Right atrium auricular region (tissue), 2 donors: ENCODE measurements around the gene RABEP2. TPM values are rescaled to one million over a fixed set of nuclear protein-coding genes. Genes with fewer than 3 reads are reported as not detected.

ENCODE experiments used
- DNase-seq: peaks from one replicate; pipeline ENCODE4 v3.0.0-alpha.2; 2019; ENCODE audit warnings: low spot score
- H3K27ac ChIP-seq, 2 donors: fragments of 200-600 bp; sonication (generic); 1 replicate in 1 of 2; 2 replicates in 1 of 2; pipeline ENCODE4 v1.5.1; 2016 to 2019
- H3K27me3 ChIP-seq, 2 donors: fragments of 200-600 bp; sonication (generic); one replicate each; pipeline versions ENCODE4 v1.5.1 to v1.6.0; 2017 to 2019
- H3K36me3 ChIP-seq: fragments of 200-600 bp; sonication (generic); one replicate; pipeline ENCODE4 v1.5.1; 2016
- H3K4me1 ChIP-seq, 2 donors: fragments of 200-600 bp; sonication (generic); one replicate each; pipeline versions ENCODE4 v1.5.1 to v1.6.0; 2017 to 2019
- H3K4me3 ChIP-seq, 2 donors: fragments of 200-600 bp; sonication (generic); 1 replicate in 1 of 2; 2 replicates in 1 of 2; pipeline ENCODE4 v1.5.1; 2017 to 2019; ENCODE audit warnings: mild to moderate bottlenecking in 1 of 2, moderate library complexity in 1 of 2
- H3K9me3 ChIP-seq, 2 donors: fragments of 200-600 bp; sonication (generic); one replicate each; pipeline ENCODE4 v1.5.1; 2019
- CTCF ChIP-seq, 2 donors: fragments of 200-600 bp; sonication (generic); IDR thresholded peaks; one replicate each; pipeline ENCODE4 v1.5.1; 2019; ENCODE audit warnings: antibody characterized with exemption in 2 of 2
- total RNA-seq, 2 donors: library from RNA; depleted of rRNA; stranded (reverse); fragments of >200 nt; gene quantifications; one replicate each; pipeline ENCODE4 v1.1.0, GENCODE V29; 2016

The RABEP2 gene
- total RNA-seq, 2 donors from 2014 or later, result 18.2 to 22.5 TPM

- H3K4me3 ChIP-seq, result peak overlapping the region in 1 of 2 donors; percentile 34
- H3K36me3 ChIP-seq, result no peaks in the 10 kb centered on the region
- H3K27ac ChIP-seq, result no peak overlapping the region
- H3K9me3 ChIP-seq, result no peaks in the 10 kb centered on the region
- H3K27me3 ChIP-seq, result no peaks in the 10 kb centered on the region
- DNase-seq, result peak; percentile 80
- H3K4me1 ChIP-seq, result no peaks in the 10 kb centered on the region
- TF ChIP-seq CTCF (IDR thresholded peaks at IDR 0.05), result no peak
Observed at GRCh38 chr16:28935924-28936783, 11.1 kb upstream of the RABEP2 start.

DNA sequence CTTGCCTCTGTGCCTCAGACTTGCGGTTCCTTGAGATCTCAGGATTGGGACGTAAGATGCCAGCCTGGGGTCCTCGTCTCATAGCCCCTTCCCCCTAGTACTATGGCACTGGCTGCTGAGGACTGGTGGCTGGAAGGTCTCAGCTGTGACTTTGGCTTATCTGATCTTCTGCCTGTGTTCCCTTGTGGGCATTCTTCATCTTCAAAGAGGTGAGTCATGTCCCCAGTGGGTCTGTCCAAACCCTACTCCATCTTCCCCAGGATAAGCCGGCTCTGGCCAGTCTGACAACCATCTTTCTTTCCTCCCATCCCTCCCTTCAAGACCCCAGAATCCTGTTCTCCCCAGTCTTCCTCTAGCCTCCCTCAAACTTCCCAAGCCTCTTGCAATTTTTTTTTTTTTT lies 10.3 kb upstream of the RABEP2 start:
- H3K4me1 ChIP-seq, result no peaks in the 10 kb centered on the region
- H3K4me3 ChIP-seq, result no peak overlapping the region
- H3K9me3 ChIP-seq, result no peaks in the 10 kb centered on the region
- H3K27ac ChIP-seq, result no peak overlapping the region
- no peaks in the 10 kb centered on the region for H3K27me3 ChIP-seq
- DNase-seq, result no peak
- no peaks in the 10 kb centered on the region for H3K36me3 ChIP-seq
- no peak for TF ChIP-seq CTCF (IDR thresholded peaks at IDR 0.05)

DNA sequence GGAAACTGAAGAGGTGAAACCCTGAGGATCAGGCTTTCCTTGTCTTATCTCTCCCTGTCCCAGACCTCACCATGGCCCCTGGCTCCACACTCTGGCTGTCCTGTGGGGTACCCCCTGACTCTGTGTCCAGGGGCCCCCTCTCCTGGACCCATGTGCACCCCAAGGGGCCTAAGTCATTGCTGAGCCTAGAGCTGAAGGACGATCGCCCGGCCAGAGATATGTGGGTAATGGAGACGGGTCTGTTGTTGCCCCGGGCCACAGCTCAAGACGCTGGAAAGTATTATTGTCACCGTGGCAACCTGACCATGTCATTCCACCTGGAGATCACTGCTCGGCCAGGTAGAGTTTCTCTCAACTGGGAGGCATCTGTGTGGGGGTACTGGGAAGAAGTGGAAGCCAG lies 8.1 kb upstream of the RABEP2 start:
- Histone ChIP-seq H3K27ac (no peak overlapping the region), H3K4me1 (no peaks in the 10 kb centered on the region), H3K4me3 (no peak overlapping the region), H3K27me3 (no peaks in the 10 kb centered on the region), H3K36me3 (no peaks in the 10 kb centered on the region), H3K9me3 (no peaks in the 10 kb centered on the region)
- TF ChIP-seq CTCF (IDR thresholded peaks at IDR 0.05), result no peak
- no peak for DNase-seq

DNA sequence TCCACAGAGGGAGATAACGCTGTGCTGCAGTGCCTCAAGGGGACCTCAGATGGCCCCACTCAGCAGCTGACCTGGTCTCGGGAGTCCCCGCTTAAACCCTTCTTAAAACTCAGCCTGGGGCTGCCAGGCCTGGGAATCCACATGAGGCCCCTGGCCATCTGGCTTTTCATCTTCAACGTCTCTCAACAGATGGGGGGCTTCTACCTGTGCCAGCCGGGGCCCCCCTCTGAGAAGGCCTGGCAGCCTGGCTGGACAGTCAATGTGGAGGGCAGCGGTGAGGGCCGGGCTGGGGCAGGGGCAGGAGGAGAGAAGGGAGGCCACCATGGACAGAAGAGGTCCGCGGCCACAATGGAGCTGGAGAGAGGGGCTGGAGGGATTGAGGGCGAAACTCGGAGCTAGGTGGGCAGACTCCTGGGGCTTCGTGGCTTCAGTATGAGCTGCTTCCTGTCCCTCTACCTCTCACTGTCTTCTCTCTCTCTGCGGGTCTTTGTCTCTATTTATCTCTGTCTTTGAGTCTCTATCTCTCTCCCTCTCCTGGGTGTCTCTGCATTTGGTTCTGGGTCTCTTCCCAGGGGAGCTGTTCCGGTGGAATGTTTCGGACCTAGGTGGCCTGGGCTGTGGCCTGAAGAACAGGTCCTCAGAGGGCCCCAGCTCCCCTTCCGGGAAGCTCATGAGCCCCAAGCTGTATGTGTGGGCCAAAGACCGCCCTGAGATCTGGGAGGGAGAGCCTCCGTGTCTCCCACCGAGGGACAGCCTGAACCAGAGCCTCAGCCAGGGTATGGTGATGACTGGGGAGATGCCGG lies 7.5 kb upstream of the RABEP2 start:
- no peak overlapping the region for H3K4me3 ChIP-seq
- TF ChIP-seq CTCF (IDR thresholded peaks at IDR 0.05), result no peak
- H3K36me3 ChIP-seq, result no peaks in the 10 kb centered on the region
- no peaks in the 10 kb centered on the region for H3K9me3 ChIP-seq
- no peaks in the 10 kb centered on the region for H3K4me1 ChIP-seq
- H3K27ac ChIP-seq, result no peak overlapping the region
- no peak for DNase-seq
- H3K27me3 ChIP-seq, result no peaks in the 10 kb centered on the region

DNA sequence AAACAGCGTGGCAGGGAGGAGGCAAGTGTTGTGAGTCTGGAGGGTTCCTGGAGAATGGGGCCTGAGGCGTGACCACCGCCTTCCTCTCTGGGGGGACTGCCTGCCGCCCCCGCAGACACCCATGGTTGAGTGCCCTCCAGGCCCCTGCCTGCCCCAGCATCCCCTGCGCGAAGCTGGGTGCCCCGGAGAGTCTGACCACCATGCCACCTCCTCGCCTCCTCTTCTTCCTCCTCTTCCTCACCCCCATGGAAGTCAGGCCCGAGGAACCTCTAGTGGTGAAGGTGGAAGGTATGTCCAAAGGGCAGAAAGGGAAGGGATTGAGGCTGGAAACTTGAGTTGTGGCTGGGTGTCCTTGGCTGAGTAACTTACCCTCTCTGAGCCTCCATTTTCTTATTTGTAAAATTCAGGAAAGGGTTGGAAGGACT lies 6.8 kb upstream of the RABEP2 start, which contains the start of gene CD19:
CD19 (plus strand) TSS at position 171 of the 425 bp plus-strand sequence; CDS start at position 201, 30 bp downstream.
- no peak within 1 kb of the TSS for H3K4me3 ChIP-seq
- no peak within 1 kb of the TSS for H3K27ac ChIP-seq
- no peaks in the 10 kb centered on the region for H3K9me3 ChIP-seq
- TF ChIP-seq CTCF (IDR thresholded peaks at IDR 0.05), result no peak
- no peak for DNase-seq
- no peaks in the 10 kb centered on the region for H3K27me3 ChIP-seq
- no peaks in the 10 kb centered on the region for H3K36me3 ChIP-seq
- no peaks in the 10 kb centered on the region for H3K4me1 ChIP-seq
